Pancreas (tissue), 10 donors: ENCODE results near the gene P3H2. TPM values are rescaled to one million over a fixed set of nuclear protein-coding genes. Genes with fewer than 3 reads are reported as not detected.

Experiments
- ATAC-seq, 4 donors: fragments of 200-7000 bp; cut with Tn5 transposase; one replicate each; pipeline versions ENCODE4 v1.8.0 to v1.9.1; 2020; ENCODE audit warnings: mild to moderate bottlenecking in 4 of 4, moderate library complexity in 4 of 4
- DNase-seq, 6 donors: peaks; one replicate each; pipeline ENCODE4 v3.0.0-alpha.2; 2020
- FAIRE-seq: peaks from 2 replicates; lab custom pipeline; 2012; peaks lifted over from hg19 to GRCh38; lab: Jason Lieb, UNC
- H3K27ac ChIP-seq, 4 donors: fragments of 200-600 bp; sonication (generic); 1 replicate in 3 of 4; 2 replicates in 1 of 4; pipeline versions ENCODE4 v1.5.0 to v1.8.0; 2020
- H3K27me3 ChIP-seq, 4 donors: fragments of 200-600 bp; one replicate each; pipeline ENCODE4 v1.8.0; 2021
- H3K36me3 ChIP-seq, 3 donors: fragments of 200-600 bp; sonication (generic) in 1 of 3; one replicate each; pipeline versions ENCODE4 v1.5.0 to v1.8.0; 2020 to 2021
- H3K4me1 ChIP-seq, 3 donors: fragments of 200-600 bp; one replicate each; pipeline ENCODE4 v1.8.0; 2021
- H3K4me3 ChIP-seq, 4 donors: fragments of 200-600 bp; sonication (generic) in 2 of 4; one replicate each; pipeline versions ENCODE4 v1.5.0 to v1.8.0; 2020 to 2021
- H3K9me3 ChIP-seq, 4 donors: fragments of 200-600 bp; one replicate each; pipeline ENCODE4 v1.8.0; 2021
- WGBS, 2 donors: extraction: QIAGEN DNeasy Blood & Tissue Kit; methylation state at CpG; one replicate each; pipeline ENCODE4 v1.1.7; 2013; 5-methylcytosine and 5-hydroxymethylcytosine counted together
- intact Hi-C, 3 donors: fragments of 100-400 bp; cut with DNase I; formaldehyde crosslinking; loops; one replicate each; pipeline versions ENCODE4 v1.11.1 to v1.14.2; 2022
- polyA plus RNA-seq, 2 donors: library from polyadenylated mRNA; stranded (reverse); fragments of 200-250 nt; gene quantifications; one replicate each; pipeline ENCODE4 v1.2.3, GENCODE V29; 2013
- total RNA-seq, 6 donors: library from RNA; stranded (reverse); fragmentation: NEBNext Ultra II Directional in 4 of 6; extraction: Animal tissue kit (Norgen Biotek cat#: 25700) in 4 of 6; gene quantifications; one replicate each; pipeline versions ENCODE4 v1.2.1 to v1.2.4, GENCODE V29; 2021 to 2023
- TF ChIP-seq, protein P1 (sequence below), 4 donors: fragments of 200-600 bp; sonication (generic) in 3 of 4; IDR thresholded peaks; one replicate each; pipeline versions ENCODE4 v1.5.0 to v1.8.0; 2021; ENCODE audit warnings: antibody characterized with exemption in 4 of 4
- donor health status: healthy with polysubstance abuse.
- donor health status: DM: no; HTN: no; CAD: no; lungs with moderate emphysema.
- donor health status: DM: no; HTN: no; CAD: no.
- donor health status: control.
- donor health status: control.
- donor health status: Bipolar disorder and iron deficiency.
- donor health status: DM: yes; HTN: yes; CAD: no.
- donor health status: DM: no; HTN: no; CAD: no.
- donor health status: DM: no; HTN: no; CAD: no.
- donor health status: DM: yes; HTN: yes; CAD: no.

Gene P3H2
- total and polyA plus RNA-seq, 8 donors = 1.2 to 5.7 (median 4.4) TPM

DNA sequence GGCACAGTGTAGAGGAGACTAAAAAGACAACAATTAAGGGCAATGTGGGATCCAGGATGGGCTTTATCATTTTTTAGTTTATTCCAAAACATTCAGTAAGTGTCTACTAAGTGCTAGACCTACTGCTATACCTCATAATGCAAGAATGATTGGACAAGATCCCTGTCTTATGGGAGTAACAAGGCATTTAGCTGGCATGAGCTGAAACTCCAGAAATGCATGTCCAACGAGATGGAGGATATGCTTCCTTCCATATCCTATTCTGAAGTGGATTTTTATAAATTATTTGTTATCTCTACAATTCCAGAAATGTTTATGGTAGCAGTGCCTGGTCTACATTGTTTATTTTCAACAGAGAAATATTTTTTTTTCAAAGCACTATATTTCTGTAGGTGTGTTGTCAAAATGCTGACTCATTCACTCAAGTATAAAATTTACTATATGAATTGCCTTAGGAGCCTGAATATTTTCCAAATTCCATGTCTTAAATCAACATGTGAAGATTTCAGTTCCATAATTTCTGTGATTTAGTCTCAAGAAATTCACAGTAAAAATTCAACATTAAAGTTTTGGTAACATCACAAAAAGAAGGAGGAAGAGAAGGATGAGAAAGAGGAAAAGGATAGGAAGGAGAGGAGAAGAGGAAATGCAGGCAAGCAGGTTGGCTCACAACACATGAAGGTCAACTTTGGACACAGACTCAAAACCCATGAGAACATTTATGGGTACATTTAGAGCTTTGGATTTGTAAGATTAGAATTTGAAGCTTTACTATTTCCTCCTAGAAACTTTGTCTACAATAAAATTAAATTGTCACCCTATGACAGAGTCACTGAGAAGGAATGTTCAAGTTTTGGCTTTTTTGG is 88.6 kb downstream of the P3H2 start:
- Histone ChIP-seq H3K27ac (no peak overlapping the region), H3K36me3 (no peaks in the 10 kb centered on the region), H3K4me3 (no peak overlapping the region), H3K4me1 (no peaks in the 10 kb centered on the region), H3K9me3 (no peaks in the 10 kb centered on the region), H3K27me3 (no peaks in the 10 kb centered on the region)
- TF ChIP-seq, protein P1, sequence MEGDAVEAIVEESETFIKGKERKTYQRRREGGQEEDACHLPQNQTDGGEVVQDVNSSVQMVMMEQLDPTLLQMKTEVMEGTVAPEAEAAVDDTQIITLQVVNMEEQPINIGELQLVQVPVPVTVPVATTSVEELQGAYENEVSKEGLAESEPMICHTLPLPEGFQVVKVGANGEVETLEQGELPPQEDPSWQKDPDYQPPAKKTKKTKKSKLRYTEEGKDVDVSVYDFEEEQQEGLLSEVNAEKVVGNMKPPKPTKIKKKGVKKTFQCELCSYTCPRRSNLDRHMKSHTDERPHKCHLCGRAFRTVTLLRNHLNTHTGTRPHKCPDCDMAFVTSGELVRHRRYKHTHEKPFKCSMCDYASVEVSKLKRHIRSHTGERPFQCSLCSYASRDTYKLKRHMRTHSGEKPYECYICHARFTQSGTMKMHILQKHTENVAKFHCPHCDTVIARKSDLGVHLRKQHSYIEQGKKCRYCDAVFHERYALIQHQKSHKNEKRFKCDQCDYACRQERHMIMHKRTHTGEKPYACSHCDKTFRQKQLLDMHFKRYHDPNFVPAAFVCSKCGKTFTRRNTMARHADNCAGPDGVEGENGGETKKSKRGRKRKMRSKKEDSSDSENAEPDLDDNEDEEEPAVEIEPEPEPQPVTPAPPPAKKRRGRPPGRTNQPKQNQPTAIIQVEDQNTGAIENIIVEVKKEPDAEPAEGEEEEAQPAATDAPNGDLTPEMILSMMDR (IDR thresholded peaks at IDR 0.05) = no peak
- ATAC-seq (no peak), FAIRE-seq (no peak), DNase-seq (no peak)
- WGBS, 2 donors = 41 to 47% methylated on average over 1 of the region's 1 CpG
- intact Hi-C loops = no loop called here

DNA sequence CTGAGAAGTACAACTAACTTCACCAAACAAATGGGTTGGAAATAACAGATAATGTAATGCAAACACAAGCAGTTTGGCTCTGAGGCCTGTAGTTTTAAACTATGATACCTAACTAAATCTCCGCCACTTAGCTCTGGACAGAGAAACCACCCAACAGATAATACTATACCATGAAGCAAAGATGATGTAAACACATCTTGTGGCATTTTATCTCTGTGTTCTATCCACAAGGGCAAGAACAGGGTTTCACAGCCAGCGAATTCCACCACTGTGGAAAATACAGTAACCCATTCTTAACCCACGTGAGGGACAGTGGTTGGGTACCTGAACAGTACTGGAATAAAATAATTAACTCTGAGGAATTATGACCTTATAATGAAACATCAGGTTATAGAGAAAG is 93.6 kb downstream of the P3H2 start:
- Histone ChIP-seq H3K4me3 (no peak overlapping the region), H3K9me3 (no peaks in the 10 kb centered on the region), H3K4me1 (no peaks in the 10 kb centered on the region), H3K27me3 (no peaks in the 10 kb centered on the region), H3K36me3 (no peaks in the 10 kb centered on the region), H3K27ac (no peak overlapping the region)
- TF ChIP-seq, protein P1 (IDR thresholded peaks at IDR 0.05) = no peak
- no peak for DNase-seq
- WGBS, 2 donors = 84 to 88% methylated on average over 3 of the region's 3 CpGs
- ATAC-seq = no peak
- FAIRE-seq = no peak
- intact Hi-C loops = no loop called here

DNA sequence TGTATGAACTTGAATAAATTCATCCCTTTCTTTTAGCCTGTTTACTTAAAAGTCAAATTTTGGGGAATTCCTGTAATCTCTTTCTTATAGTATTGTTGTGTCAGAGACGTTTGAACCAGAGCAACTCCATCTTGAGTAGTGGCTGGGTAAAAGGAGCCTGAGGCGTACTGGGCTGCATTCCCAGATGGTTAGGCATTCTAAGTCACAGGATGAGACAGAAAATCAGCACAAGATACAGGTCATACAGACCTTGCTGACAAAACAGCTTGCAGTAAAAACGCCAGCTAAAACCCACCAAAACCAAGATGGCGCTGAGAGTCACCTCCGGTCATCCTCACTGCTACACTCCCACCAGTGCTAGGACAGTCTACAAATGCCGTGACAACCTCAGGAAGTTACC is 94.5 kb downstream of the P3H2 start:
- intact Hi-C loops = no loop called here
- 78% methylated on average over 6 of the region's 6 CpGs for WGBS, 2 donors
- no peaks in the 10 kb centered on the region for H3K27me3 ChIP-seq
- FAIRE-seq (no peak), ATAC-seq (no peak), DNase-seq (no peak)
- no peaks in the 10 kb centered on the region for H3K36me3 ChIP-seq
- H3K27ac ChIP-seq = no peak overlapping the region
- TF ChIP-seq, protein P1 (IDR thresholded peaks at IDR 0.05) = no peak
- H3K4me3 ChIP-seq = no peak overlapping the region
- H3K9me3 ChIP-seq = no peaks in the 10 kb centered on the region
- no peaks in the 10 kb centered on the region for H3K4me1 ChIP-seq

DNA sequence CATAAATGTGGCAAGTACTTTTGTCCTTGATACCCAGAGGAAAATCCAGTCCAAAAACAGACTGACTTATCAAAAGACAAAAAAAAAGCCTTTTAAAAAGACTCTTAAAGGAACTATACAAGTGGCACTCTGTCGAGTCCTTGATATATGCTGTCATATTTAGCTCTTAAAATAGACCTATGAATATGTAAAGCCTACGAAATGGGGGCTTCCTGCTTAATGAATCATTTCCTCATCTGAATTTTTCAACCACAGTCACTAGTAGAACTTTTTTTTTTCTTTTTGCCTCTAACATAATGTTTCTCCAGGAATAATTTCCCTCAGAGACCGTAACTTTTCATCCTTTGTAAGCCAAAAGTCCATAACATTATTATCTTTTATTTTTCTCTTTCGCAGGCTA is 95.8 kb downstream of the P3H2 start:
- Histone ChIP-seq H3K36me3 (no peaks in the 10 kb centered on the region), H3K4me3 (no peak overlapping the region), H3K27ac (no peak overlapping the region), H3K27me3 (no peaks in the 10 kb centered on the region), H3K9me3 (no peaks in the 10 kb centered on the region), H3K4me1 (no peaks in the 10 kb centered on the region)
- intact Hi-C loops = no loop called here
- WGBS, 2 donors = 52 to 60% methylated on average over 4 of the region's 4 CpGs
- DNase-seq = no peak
- ATAC-seq = no peak
- no peak for FAIRE-seq
- TF ChIP-seq, protein P1 (IDR thresholded peaks at IDR 0.05) = no peak

DNA sequence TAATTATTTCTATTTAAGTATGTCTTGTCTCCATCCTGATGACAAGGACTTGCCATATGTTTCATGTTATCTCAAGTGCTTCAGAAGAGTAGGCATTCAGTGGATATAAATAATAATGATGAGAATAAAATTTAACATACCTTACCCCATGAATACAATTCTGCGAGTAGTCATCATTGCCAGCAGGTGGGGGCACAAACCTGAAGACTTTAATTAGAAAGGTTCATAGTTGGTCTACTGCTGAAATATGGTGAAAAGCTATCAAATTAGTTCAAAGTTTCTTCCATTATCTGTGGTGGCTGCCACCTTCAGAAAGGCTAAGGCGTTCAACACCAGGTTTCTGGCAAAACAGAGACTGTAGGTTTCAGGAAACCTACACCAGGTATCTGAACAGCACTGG is 100.9 kb downstream of the P3H2 start:
- Histone ChIP-seq H3K4me1 (no peaks in the 10 kb centered on the region), H3K9me3 (no peaks in the 10 kb centered on the region), H3K36me3 (no peaks in the 10 kb centered on the region), H3K27me3 (no peaks in the 10 kb centered on the region), H3K27ac (no peak overlapping the region), H3K4me3 (no peak overlapping the region)
- intact Hi-C loops = no loop called here
- 47 to 59% methylated on average over 2 of the region's 2 CpGs for whole genome bisulfite sequencing, 2 donors
- TF ChIP-seq, protein P1 (IDR thresholded peaks at IDR 0.05) = no peak
- FAIRE-seq (no peak), DNase-seq (no peak), ATAC-seq (no peak)
